GM12875 (cell line): ENCODE data around the gene RPS6KA2.

Source experiments
- H3K4me3 ChIP-seq: one replicate; pipeline ENCODE4 v1.5.1; 2011; ENCODE audit warnings: low read depth, low read length, control low read depth
- TF ChIP-seq, protein P1 (sequence below): IDR thresholded peaks from 2 replicates; pipeline ENCODE4 v1.5.1; 2011; ENCODE audit warnings: low read depth, mild to moderate bottlenecking, control low read depth, inconsistent platforms, low read length, moderate library complexity, borderline replicate concordance; ENCODE audit not compliant: insufficient read depth

The RPS6KA2 gene

DNA sequence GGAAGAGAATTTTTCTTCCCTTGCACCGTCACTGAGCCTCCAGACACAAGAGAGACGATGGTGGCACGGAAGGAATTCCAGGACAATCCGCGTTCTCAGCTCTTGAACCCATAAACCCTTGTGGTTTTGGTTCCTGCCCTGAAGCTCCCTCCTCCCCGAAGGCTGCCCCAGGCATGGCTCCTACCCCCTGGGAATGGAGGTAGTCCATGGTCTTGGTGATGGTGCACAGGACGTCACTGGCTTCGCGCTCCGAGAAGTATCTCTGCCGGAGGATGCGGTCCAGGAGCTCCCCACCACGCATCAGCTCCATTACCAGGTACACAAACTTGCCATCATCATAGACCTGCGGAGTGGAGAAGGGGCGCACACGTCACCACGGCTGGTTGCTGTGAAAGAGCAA is 196.8 kb downstream of the RPS6KA2 start:
- no peak overlapping the region for H3K4me3 ChIP-seq
- TF ChIP-seq, protein P1, sequence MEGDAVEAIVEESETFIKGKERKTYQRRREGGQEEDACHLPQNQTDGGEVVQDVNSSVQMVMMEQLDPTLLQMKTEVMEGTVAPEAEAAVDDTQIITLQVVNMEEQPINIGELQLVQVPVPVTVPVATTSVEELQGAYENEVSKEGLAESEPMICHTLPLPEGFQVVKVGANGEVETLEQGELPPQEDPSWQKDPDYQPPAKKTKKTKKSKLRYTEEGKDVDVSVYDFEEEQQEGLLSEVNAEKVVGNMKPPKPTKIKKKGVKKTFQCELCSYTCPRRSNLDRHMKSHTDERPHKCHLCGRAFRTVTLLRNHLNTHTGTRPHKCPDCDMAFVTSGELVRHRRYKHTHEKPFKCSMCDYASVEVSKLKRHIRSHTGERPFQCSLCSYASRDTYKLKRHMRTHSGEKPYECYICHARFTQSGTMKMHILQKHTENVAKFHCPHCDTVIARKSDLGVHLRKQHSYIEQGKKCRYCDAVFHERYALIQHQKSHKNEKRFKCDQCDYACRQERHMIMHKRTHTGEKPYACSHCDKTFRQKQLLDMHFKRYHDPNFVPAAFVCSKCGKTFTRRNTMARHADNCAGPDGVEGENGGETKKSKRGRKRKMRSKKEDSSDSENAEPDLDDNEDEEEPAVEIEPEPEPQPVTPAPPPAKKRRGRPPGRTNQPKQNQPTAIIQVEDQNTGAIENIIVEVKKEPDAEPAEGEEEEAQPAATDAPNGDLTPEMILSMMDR: no peak

DNA sequence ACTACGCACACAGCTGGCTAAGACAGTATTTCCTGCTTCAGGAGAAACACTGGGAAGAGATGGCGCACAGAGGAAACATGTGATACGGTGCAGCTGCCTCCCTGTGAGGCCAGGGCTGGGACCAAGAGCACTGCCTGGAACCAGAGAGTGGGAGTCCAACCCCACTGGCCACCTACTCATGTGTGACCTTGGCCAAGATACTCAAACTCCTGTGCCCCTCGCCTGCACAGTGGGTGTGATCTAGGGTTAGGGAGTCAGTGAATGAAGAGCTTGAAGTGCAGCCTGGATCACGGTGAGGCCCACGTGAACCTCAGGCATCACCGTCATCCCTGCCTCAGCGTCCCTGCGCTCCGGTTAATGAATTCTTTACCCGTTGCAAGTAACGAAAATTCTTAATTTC is 202.6 kb downstream of the RPS6KA2 start:
- no peak overlapping the region for H3K4me3 ChIP-seq
- TF ChIP-seq, protein P1: no peak

DNA sequence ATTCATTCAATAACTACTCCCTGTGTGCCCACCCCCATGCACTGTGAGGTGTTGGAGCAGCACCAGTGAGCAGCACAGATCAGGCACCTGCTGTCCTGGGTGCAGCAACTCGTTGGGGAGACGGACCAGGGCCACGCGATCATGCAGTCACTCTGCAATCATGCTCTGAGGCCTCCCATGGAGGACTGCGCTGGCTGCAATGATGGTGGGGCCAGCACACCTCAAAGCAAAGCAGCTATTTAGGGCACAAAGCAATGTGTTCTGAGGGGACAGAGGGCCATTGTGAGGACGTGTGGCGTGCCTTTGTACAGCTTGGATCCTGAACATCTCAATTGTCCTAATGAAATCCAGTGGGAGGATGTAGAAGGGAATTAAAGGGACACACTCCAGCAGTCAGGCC is 203.3 kb downstream of the RPS6KA2 start:
- TF ChIP-seq, protein P1: no peak
- no peak overlapping the region for H3K4me3 ChIP-seq

DNA sequence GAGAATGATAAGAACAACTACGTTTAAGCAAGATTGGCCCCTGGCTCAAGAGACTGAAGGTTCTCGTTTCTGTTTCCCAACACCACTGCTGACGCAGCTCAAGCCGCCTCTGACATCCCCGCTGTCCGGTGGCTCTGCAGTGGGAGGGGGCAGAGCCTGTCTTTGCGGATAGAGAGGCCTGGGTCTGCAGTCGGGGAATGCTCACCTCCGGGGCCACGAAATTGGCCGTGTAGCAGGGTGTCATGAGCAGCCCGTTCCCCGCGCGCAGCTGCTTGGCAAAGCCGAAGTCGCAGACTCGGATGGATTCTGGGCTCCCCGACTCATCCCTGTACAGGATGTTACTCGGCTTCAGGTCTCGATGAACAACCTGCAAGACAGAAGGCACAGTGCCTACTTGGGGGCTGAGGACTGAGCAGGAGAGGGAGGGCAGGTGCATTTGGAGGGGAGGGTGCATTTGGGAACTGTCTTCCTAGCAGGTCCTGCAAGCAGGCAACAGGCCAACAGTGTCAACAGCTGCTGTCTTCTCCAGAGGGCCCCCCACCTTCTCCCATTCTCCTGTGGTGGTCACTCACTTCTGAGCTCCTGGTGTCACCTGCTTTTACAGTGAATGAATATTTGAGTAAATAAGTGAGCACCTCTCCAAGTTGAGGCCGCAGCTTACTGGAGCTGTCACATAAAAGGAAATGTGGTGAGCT is 203.9 kb downstream of the RPS6KA2 start:
- H3K4me3 ChIP-seq: no peak overlapping the region
- TF ChIP-seq, protein P1: no peak

DNA sequence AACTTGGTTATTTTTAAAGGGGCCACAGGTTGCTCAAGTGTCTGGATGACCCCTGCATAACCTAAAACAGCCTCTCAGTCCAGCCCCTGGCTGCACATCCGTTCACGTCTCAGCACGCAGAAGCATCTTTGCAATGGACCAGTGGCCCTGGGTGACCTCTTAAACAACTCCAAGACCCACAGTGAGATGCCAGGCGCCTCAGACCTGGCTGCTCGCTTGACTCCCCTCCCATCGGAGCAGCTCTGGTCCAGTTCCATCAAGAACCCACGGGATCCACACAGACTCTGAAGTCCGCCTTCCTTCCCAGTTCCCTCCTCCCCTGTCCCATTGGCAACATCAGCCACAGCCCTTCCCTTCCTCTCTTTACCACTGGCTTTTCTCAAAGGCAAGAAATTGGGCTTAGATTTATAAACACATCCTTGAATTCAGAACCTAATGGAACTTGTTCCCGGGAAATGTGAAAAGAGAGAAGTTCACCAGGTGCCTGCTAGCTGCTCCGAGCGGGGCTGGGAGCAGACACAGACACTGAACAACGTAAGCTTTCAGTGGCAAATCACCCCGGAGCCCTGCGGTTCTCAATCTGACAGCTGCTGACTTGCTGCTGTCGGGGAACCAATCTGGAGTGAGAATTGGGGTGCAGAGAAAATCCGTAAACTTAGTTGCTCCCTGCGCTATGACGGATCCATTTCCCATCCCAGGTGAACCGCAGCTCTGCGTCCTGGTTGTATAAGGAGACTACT is 204.7 kb downstream of the RPS6KA2 start:
- TF ChIP-seq, protein P1: no peak
- no peak overlapping the region for H3K4me3 ChIP-seq

DNA sequence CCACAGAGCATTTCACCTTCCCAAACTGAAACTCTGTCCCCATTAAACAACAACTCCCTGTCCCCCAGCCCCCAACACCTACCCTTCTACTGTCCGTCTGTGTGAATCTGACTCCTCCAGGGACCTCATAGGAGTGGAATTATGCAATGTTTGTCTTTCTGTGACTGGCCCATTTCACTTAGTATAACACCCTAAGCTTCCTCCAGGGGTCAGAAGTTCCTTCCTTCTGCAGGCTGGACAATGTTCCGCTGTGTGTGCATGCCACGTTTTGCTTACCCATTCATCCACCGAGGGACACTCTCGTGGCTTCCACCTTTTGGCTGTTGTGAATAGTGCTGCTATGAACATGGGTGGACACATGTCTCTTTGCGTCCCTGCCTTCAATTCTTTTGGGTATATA is 206.7 kb downstream of the RPS6KA2 start:
- no peak overlapping the region for H3K4me3 ChIP-seq
- TF ChIP-seq, protein P1: no peak

DNA sequence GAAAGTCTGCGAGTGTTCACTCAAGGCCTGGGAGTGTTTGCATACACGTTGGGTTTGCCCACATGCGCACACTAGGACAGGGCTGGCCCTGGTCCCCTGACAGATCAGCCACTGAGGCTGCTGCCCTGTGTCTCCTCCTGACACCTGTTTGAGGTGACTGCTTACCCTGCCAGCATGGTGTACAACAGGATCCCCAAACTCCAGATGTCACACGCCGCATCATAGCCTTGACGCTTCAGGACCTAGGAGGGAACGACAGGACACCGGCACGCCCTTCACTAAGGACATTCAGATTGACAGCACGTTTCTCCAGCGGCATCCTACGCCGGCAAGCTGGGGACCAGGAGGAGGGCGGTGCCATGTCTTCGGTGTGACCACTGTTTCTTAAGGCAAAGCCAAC is 207.3 kb downstream of the RPS6KA2 start:
- H3K4me3 ChIP-seq: no peak overlapping the region
- TF ChIP-seq, protein P1: no peak
